Fibroblast of skin of abdomen (primary cell): Measurements from ENCODE around the gene ISYNA1.

Source experiments
- DNase-seq: peaks from one replicate; pipeline ENCODE4 v3.0.0-alpha.2; 2013

ISYNA1 gene

DNA sequence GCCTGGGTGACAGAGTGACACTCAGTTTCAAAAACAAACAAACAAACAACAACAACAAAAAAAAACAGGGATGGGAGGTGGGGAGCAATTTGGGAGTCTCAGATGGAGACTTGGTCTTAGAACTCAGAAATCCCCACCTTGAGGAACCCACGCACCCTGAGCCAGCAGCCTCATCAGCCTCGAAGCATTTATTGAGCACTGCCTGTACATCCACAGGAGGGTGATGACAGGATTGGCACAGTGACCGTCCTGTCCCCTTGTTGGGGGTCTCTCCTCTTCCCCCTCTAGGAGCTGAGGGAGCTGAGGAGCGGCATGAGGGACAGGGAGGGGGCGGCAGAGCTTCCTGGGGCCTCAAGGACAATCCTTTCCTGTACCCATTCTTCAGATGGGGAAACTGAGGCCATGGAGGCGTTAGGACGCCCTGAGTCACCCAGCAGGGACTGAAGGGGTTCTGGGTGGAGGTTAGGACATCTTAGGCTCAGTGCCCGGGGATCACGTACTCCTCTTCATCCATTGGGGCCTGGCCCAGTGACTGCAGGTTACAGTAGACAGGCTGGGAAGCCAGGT is 46.3 kb downstream of the ISYNA1 start:
- DNase-seq = no peak

DNA sequence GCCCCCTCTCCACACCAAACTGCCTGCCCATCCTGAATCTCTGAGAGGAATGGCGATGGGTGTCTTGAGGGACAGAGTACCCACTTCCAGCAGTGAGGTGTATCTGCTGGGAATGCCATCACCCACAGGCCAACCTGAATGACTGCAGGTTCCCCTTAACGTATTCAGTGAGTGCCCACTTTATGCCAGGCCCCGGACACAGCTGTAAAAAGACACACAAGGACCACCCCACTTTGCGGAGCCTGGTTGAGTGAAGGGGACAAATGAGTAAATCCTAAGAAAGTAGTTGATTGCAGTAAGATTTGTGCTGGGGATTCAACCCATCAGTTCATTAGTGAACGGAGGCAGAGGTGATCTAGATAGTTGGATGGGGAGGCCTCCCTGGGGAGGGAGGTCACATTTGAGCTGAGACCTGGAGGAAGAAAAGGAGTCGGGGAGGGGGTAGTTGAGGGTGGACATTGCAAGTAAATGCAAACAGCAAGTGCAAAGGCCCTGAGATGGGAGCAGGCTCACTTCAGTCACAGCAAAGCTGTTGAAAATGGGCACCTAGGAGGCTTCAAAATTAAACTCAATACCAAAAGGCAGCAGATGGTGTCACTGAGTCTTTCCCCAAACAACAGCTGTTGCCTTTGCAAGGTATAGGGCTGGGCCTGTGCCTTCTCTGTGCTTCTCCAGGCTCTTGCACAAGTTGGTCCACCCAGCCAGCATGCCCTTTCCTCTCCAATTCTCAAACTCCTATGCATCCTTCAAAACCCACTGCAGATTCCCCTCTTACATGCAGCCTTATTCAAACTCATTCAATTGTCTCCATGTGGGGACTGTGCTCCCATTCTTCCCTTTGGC is 47.6 kb downstream of the ISYNA1 start:
- DNase-seq = no peak

GRCh38 chr19:18389726-18390064 is 48.2 kb downstream of the ISYNA1 start:
- no peak for DNase-seq

GRCh38 chr19:18388960-18389725 is 48.8 kb downstream of the ISYNA1 start:
- DNase-seq = no peak

- DNase-seq = peak; percentile 43
These were observed 49.6 kb downstream of the ISYNA1 start for GRCh38 chr19:18388100-18388959.

GRCh38 chr19:18386543-18387271 is 51.2 kb downstream of the ISYNA1 start:
- peak; percentile 73 for DNase-seq

GRCh38 chr19:18385675-18386542 is 52.0 kb downstream of the ISYNA1 start, which contains the start of gene GDF15:
GDF15 (plus strand) TSS chr19:18386158; CDS start chr19:18386190, 32 bp downstream.
- DNase-seq = peak; percentile 75

GRCh38 chr19:18385359-18385674 is 52.6 kb downstream of the ISYNA1 start:
- DNase-seq = no peak

- DNase-seq = no peak
These were observed 53.2 kb downstream of the ISYNA1 start for GRCh38 chr19:18384775-18385174.
